ENCODE data around the gene APOB. TPM values are rescaled to one million over a fixed set of nuclear protein-coding genes. Genes with fewer than 3 reads are reported as not detected.

The APOB gene
- total and polyA plus RNA-seq, 10 of the 15 experiments (the other 5 are each of a cell fraction or from before 2014, with no cell fraction given) = 1.4 TPM; not detected in 9

- Histone ChIP-seq H3K27ac (ENCODE audit: control insufficient read depth, insufficient read depth) (no peak overlapping the region), H3K4me2 (ENCODE audit: control insufficient read depth, insufficient read depth) (no peak overlapping the region), H2AFZ (ENCODE audit: control insufficient read depth, low read depth, low read length) (no peak overlapping the region), H4K20me1 (ENCODE audit: control insufficient read depth, insufficient read depth) (no peaks in the 10 kb centered on the region), H3K9me3 (replicated peaks; ENCODE audit: control insufficient read depth, insufficient read depth, low read length) (no peaks in the 10 kb centered on the region), H3K36me3 (ENCODE audit: control insufficient read depth in 2 of 2, insufficient read depth in 2 of 2, low read length in 1 of 2) (no peaks in the 10 kb centered on the region), H3K9ac (ENCODE audit: control insufficient read depth, insufficient read depth, low read length) (no peak overlapping the region), H3K4me3 (no peak overlapping the region), H3K79me2 (ENCODE audit: control insufficient read depth, insufficient read depth, low read length) (no peaks in the 10 kb centered on the region), H3K4me1 (ENCODE audit: control insufficient read depth, insufficient read depth, low read length) (no peaks in the 10 kb centered on the region), H3K27me3 (replicated peaks in 1 of 2; ENCODE audit: control insufficient read depth in 2 of 2, insufficient read depth in 2 of 2, low read length in 1 of 2) (0 out of 4 replicates have a peak, but pooled peaks cover 0 to 2% of the 10 kb centered on the region in 2 experiments)
- SMC1A ChIA-PET (ENCODE audit: uncharacterized antibody, unreplicated experiment) = interaction anchor here (1.0 to 1.5 kb wide), 4 partner anchors 8 to 88 kb away, joined by 3 to 5 read pairs (median 4); no protein-coding TSS in a partner anchor
- TF ChIP-seq CHD2 (IDR thresholded peaks at IDR 0.05; ENCODE audit: borderline replicate concordance, low read depth, low read length) (no peak), FOS (IDR thresholded peaks at IDR 0.05; ENCODE audit: borderline replicate concordance, extremely low read depth, insufficient read length) (no peak), CEBPB (IDR thresholded peaks at IDR 0.05; ENCODE audit: borderline replicate concordance in 1 of 2, low read depth in 2 of 2, low read length in 2 of 2) (no peak), STAT1 (conservative IDR thresholded peaks at IDR 0.05) (no peak), PML (IDR thresholded peaks at IDR 0.05; ENCODE audit: low read length) (no peak), E2F4 (IDR thresholded peaks at IDR 0.05; ENCODE audit: low read depth, low read length) (no peak), JUNB (IDR thresholded peaks at IDR 0.05) (no peak), ZNF592 (IDR thresholded peaks at IDR 0.05) (no peak), KDM1A (IDR thresholded peaks at IDR 0.05; ENCODE audit: borderline replicate concordance) (no peak), NR2C2 (IDR thresholded peaks at IDR 0.05; ENCODE audit: borderline replicate concordance, control insufficient read depth, insufficient read length, low read depth) (no peak), SREBF1 (IDR thresholded peaks at IDR 0.05; ENCODE audit: low read length) (no peak)
- DNase-seq (ENCODE audit: low read depth, low spot score) = no peak
- ATAC-seq = no peak
- POLR2A ChIA-PET = no interaction called here
- no TSS peak for BruUV-seq (replicated peaks)
- in situ Hi-C loops (cut with MboI) = loop anchor here (5.0 kb wide), 1 partner anchor 50 kb away; no protein-coding TSS in a partner anchor
- intact Hi-C loops (cut with micrococcal nuclease; ENCODE audit: unreplicated experiment) = no loop called here
- FAIRE-seq = no peak
- WGBS (ENCODE audit: insufficient coverage, insufficient replicate concordance, low lambda C conversion rate, missing lambda C conversion rate) = 58% methylated on average over 14 of the region's 14 CpGs
- RAD21 ChIA-PET (ENCODE audit: unreplicated experiment) = interaction anchor here (1.2 kb wide), 1 partner anchor 284 kb away, joined by 3 read pairs; no protein-coding TSS in a partner anchor
- CTCF ChIA-PET = interaction anchor here (0.7 to 2.1 kb wide), 4 partner anchors 10 to 381 kb away, joined by 3 to 9 read pairs (median 4); no protein-coding TSS in a partner anchor
Measured at GRCh38 chr2:21032338-21033236, 11.3 kb downstream of the APOB start.
